ENCODE measurements around the gene SLC6A11. TPM values are rescaled to one million over a fixed set of nuclear protein-coding genes. Genes with fewer than 3 reads are reported as not detected.

The SLC6A11 gene
- total and polyA plus RNA-seq, 2 donors (not counting 1 experiment from before 2014, with no cell fraction given) = not detected

- no peak for TF ChIP-seq EZH2 (IDR thresholded peaks at IDR 0.05; ENCODE audit: borderline replicate concordance, insufficient read depth, low read depth, low read length, poor library complexity, severe bottlenecking)
- no peak for TF ChIP-seq CTCF (IDR thresholded peaks at IDR 0.05)
- no peak for ATAC-seq (ENCODE audit: low read depth)
- H3K79me2 ChIP-seq (ENCODE audit: control insufficient read depth, insufficient read depth, low read length) = no peaks in the 10 kb centered on the region
Measured at GRCh38 chr3:10836676-10837075, 20.6 kb downstream of the SLC6A11 start.

GRCh38 chr3:10837849-10838248 lies 21.8 kb downstream of the SLC6A11 start:
- ChIA-PET CTCF (no interaction called here), POLR2A (no interaction called here)
- WGBS (ENCODE audit: insufficient coverage) = 82% methylated on average over 7 of the region's 8 CpGs
- Mint-ChIP-seq H3K27ac (no peak overlapping the region), H3K4me3 (no peak overlapping the region), H3K27me3 (peaks cover 37% of the 10 kb centered on the region), H3K4me1 (no peaks in the 10 kb centered on the region), H3K9me3 (ENCODE audit: insufficient read depth) (no peaks in the 10 kb centered on the region)
- no peaks in the 10 kb centered on the region for H3K4me1 ChIP-seq (ENCODE audit: control insufficient read depth in 2 of 2, insufficient read depth in 2 of 2, low read length in 2 of 2)
- H2AFZ ChIP-seq (ENCODE audit: insufficient read depth, low read depth, low read length, poor library complexity, severe bottlenecking) = no peak overlapping the region
- intact Hi-C loops (cut with micrococcal nuclease) = no loop called here
- H3K27me3 ChIP-seq (replicated peaks in 1 of 4; ENCODE audit: control extremely low read depth in 1 of 4, control insufficient read depth in 3 of 4, insufficient read depth in 4 of 4, low read length in 3 of 4) = no peaks in the 10 kb centered on the region
- H3K9me3 ChIP-seq (ENCODE audit: control extremely low read depth in 1 of 3, control insufficient read depth in 2 of 3, insufficient read depth in 1 of 3, low read length in 2 of 3) = no peaks in the 10 kb centered on the region
- no peak overlapping the region for H3K4me2 ChIP-seq (replicated peaks; ENCODE audit: low read depth, low read length, poor library complexity, severe bottlenecking)
- H3K4me3 ChIP-seq (ENCODE audit: control extremely low read depth in 1 of 5, extremely low read depth in 1 of 5, insufficient read depth in 1 of 5, low read depth in 2 of 5, low read length in 4 of 5) = no peak overlapping the region
- DNase-seq = no peak
- H4K20me1 ChIP-seq (ENCODE audit: control insufficient read depth, insufficient read depth, low read length, poor library complexity, severe bottlenecking) = no peaks in the 10 kb centered on the region
- TF ChIP-seq EZH2 (IDR thresholded peaks at IDR 0.05; ENCODE audit: borderline replicate concordance, insufficient read depth, low read depth, low read length, poor library complexity, severe bottlenecking) (no peak), CTCF (IDR thresholded peaks at IDR 0.05) (no peak)
- H3K27ac ChIP-seq (ENCODE audit: low read length in 2 of 2) = no peak overlapping the region
- ATAC-seq (ENCODE audit: low read depth) = no peak
- H3K36me3 ChIP-seq (replicated peaks in 1 of 2; ENCODE audit: control extremely low read depth in 1 of 2, control insufficient read depth in 1 of 2, extremely low read depth in 1 of 2, insufficient read depth in 2 of 2, low read length in 1 of 2) = no peaks in the 10 kb centered on the region
- no peak overlapping the region for H3K9ac ChIP-seq (ENCODE audit: low read length)
- no peaks in the 10 kb centered on the region for H3K79me2 ChIP-seq (ENCODE audit: control insufficient read depth, insufficient read depth, low read length)

More at GRCh38 chr3:10836676-10837075, 20.6 kb downstream of the SLC6A11 start:
- no peak overlapping the region for H3K4me2 ChIP-seq (replicated peaks; ENCODE audit: low read depth, low read length, poor library complexity, severe bottlenecking)
- no peaks in the 10 kb centered on the region for H3K9me3 Mint-ChIP-seq (ENCODE audit: insufficient read depth)
- DNase-seq = no peak
- intact Hi-C loops (cut with micrococcal nuclease) = no loop called here
- no peaks in the 10 kb centered on the region for H4K20me1 ChIP-seq (ENCODE audit: control insufficient read depth, insufficient read depth, low read length, poor library complexity, severe bottlenecking)
- ChIA-PET CTCF (no interaction called here), POLR2A (no interaction called here)
- peaks cover 37% of the 10 kb centered on the region for H3K27me3 Mint-ChIP-seq
- no peak overlapping the region for H3K4me3 Mint-ChIP-seq
- H3K4me1 ChIP-seq (ENCODE audit: control insufficient read depth in 2 of 2, insufficient read depth in 2 of 2, low read length in 2 of 2) = no peaks in the 10 kb centered on the region
- no peak overlapping the region for H3K4me3 ChIP-seq (ENCODE audit: control extremely low read depth in 1 of 5, extremely low read depth in 1 of 5, insufficient read depth in 1 of 5, low read depth in 2 of 5, low read length in 4 of 5)
- no peaks in the 10 kb centered on the region for H3K9me3 ChIP-seq (ENCODE audit: control extremely low read depth in 1 of 3, control insufficient read depth in 2 of 3, insufficient read depth in 1 of 3, low read length in 2 of 3)
- H3K27me3 ChIP-seq (replicated peaks in 1 of 4; ENCODE audit: control extremely low read depth in 1 of 4, control insufficient read depth in 3 of 4, insufficient read depth in 4 of 4, low read length in 3 of 4) = no peaks in the 10 kb centered on the region
- H3K27ac Mint-ChIP-seq = no peak overlapping the region
- no peaks in the 10 kb centered on the region for H3K36me3 ChIP-seq (replicated peaks in 1 of 2; ENCODE audit: control extremely low read depth in 1 of 2, control insufficient read depth in 1 of 2, extremely low read depth in 1 of 2, insufficient read depth in 2 of 2, low read length in 1 of 2)
- H2AFZ ChIP-seq (ENCODE audit: insufficient read depth, low read depth, low read length, poor library complexity, severe bottlenecking) = no peak overlapping the region
- WGBS (ENCODE audit: insufficient coverage) = 100% methylated on average over 1 of the region's 2 CpGs
- no peak overlapping the region for H3K9ac ChIP-seq (ENCODE audit: low read length)
- no peak overlapping the region for H3K27ac ChIP-seq (ENCODE audit: low read length in 2 of 2)
- no peaks in the 10 kb centered on the region for H3K4me1 Mint-ChIP-seq

Data from B cell (primary cell).